ENCODE data around the gene ZFYVE26.
A peak's percentile ranks its signal among the peaks of the same experiment; 100 is the strongest.
"Not testable (repeated sequence)": the region's sequence is repeated elsewhere in the genome, so short reads cannot be mapped to it uniquely, and the experiment has no call there.

The ZFYVE26 gene

GRCh38 chr14:67705211-67705610 lies 111.2 kb downstream of the ZFYVE26 start:
- no peak for DNase-seq
- ATAC-seq: no peak

- peak; percentile 77 for ATAC-seq
- no peak for DNase-seq
Measured at GRCh38 chr14:67704484-67705089, 111.8 kb downstream of the ZFYVE26 start.

GRCh38 chr14:67703997-67704396 lies 112.4 kb downstream of the ZFYVE26 start:
- no peak for DNase-seq
- ATAC-seq: no peak

- not testable (repeated sequence) for DNase-seq, ATAC-seq
Measured at GRCh38 chr14:67701492-67701891, 114.9 kb downstream of the ZFYVE26 start, which contains the start of gene RDH12. Gene RDH12 (plus strand): TSS chr14:67701886. CDS start chr14:67722643, 20,757 bp downstream.

- DNase-seq (no peak), ATAC-seq (no peak)
Measured at GRCh38 chr14:67698179-67698578, 118.2 kb downstream of the ZFYVE26 start.

- DNase-seq (no peak), ATAC-seq (no peak)
Measured at GRCh38 chr14:67697006-67697405, 119.4 kb downstream of the ZFYVE26 start.

Measured in stimulated activated naive CD8-positive, alpha-beta T cell treated with anti-CD3 and anti-CD28 coated beads, Interleukin-15, Interleukin-2, amounts not matched to agents 100 U/mL and 50 U/mL, for 24 hours (primary cell).